ENCODE data around the gene LNPEP.

Gene LNPEP

DNA sequence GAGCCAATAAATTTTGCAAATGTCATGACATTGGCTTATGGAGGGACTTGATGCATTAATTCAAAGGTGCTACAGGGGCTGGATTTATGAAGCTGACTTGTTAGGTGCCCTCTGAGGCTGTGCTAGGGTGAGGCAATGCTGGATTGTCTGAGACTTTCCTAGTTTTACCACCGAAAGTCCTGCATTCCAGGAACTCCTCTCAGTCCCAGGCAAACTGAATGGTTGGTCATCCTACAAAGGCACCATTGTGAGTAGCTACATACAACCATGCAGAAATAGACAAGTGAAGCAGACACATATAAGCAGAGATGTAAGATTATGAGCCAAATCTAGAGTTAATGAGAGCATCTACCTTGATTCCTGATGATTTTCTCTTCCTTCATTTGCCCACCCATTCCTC lies 111.2 kb downstream of the LNPEP start:
- WGBS (ENCODE audit: extremely low coverage, insufficient coverage, insufficient read length): no CpG with 5 or more reads among the region's 1 CpG

DNA sequence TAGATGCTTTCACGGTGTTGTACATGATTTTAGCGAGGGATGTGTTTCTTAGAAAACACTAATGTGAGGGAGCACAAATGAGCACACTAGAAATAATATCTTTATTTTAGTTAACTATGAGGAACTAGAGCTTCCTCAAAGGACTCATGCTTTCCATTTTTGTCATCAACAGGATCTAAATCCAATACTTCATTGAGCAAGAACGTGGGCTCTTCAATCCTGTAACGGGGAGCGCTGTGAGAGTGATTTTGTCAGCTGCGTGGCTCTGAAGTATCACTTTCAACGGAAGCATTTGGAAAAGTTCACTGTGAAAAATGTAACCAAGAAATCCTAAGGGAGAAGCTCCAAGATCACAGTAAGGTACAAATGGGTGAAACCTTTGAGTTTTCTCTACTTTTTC lies 113.3 kb downstream of the LNPEP start:
- H2AFZ ChIP-seq (ENCODE audit: insufficient read depth, low read length, poor library complexity): no peak overlapping the region
- DNase-seq: no peak
- no peak overlapping the region for H3K14ac ChIP-seq (ENCODE audit: low read length)
- peaks cover 1% of the 10 kb centered on the region for H3K79me1 ChIP-seq (ENCODE audit: low read length)
- no peaks in the 10 kb centered on the region for H3K36me3 ChIP-seq (ENCODE audit: control insufficient read depth in 1 of 2, insufficient read depth in 2 of 2, low read length in 2 of 2)
- H2BK12ac ChIP-seq (ENCODE audit: low read length): no peak overlapping the region
- no peak overlapping the region for H3K4me3 ChIP-seq (ENCODE audit: low read depth, low read length)
- no peak overlapping the region for H3K9ac ChIP-seq (ENCODE audit: low read length)
- WGBS (ENCODE audit: extremely low coverage, insufficient coverage, insufficient read length): no CpG with 5 or more reads among the region's 7 CpGs
- no peak overlapping the region for H4K8ac ChIP-seq (ENCODE audit: low read depth, low read length)
- no peak overlapping the region for H3K18ac ChIP-seq (ENCODE audit: low read length)
- H3K9me3 ChIP-seq (ENCODE audit: insufficient read depth, low read depth, low read length): no peaks in the 10 kb centered on the region
- no peak overlapping the region for H2AK5ac ChIP-seq (ENCODE audit: low read length)
- H3K4me2 ChIP-seq (ENCODE audit: low read length): no peak overlapping the region
- H3K27me3 ChIP-seq (ENCODE audit: insufficient read depth, low read length): no peaks in the 10 kb centered on the region
- H2BK5ac ChIP-seq (ENCODE audit: low read depth, low read length, poor library complexity): no peak overlapping the region
- no peak overlapping the region for H3K27ac ChIP-seq (ENCODE audit: low read depth, low read length)
- peaks cover 2 to 8% of the 10 kb centered on the region in 2 experiments for H3K4me1 ChIP-seq (ENCODE audit: control insufficient read depth in 1 of 2, insufficient read depth in 2 of 2, low read length in 2 of 2)
- no peak overlapping the region for H3K23ac ChIP-seq (ENCODE audit: low read length)
- no peak overlapping the region for H3K4ac ChIP-seq (ENCODE audit: low read depth, low read length)
- H4K91ac ChIP-seq (ENCODE audit: low read depth, low read length): no peak overlapping the region
- H2BK120ac ChIP-seq (ENCODE audit: insufficient read depth, low read length, poor library complexity): no peak overlapping the region
- H3K79me2 ChIP-seq (ENCODE audit: control insufficient read depth, insufficient read depth, low read length, poor library complexity): no peaks in the 10 kb centered on the region
- H4K12ac ChIP-seq (ENCODE audit: low read depth, low read length): no peak overlapping the region

More for the DNA sequence above, 111.2 kb downstream of the LNPEP start:
- Histone ChIP-seq H2BK120ac (ENCODE audit: insufficient read depth, low read length, poor library complexity) (no peak overlapping the region), H2BK12ac (ENCODE audit: low read length) (no peak overlapping the region), H3K23ac (ENCODE audit: low read length) (no peak overlapping the region), H3K4ac (ENCODE audit: low read depth, low read length) (no peak overlapping the region), H3K4me1 (ENCODE audit: control insufficient read depth in 1 of 2, insufficient read depth in 2 of 2, low read length in 2 of 2) (peaks cover 11 to 15% of the 10 kb centered on the region in 2 experiments), H4K91ac (ENCODE audit: low read depth, low read length) (no peak overlapping the region), H3K27ac (ENCODE audit: low read depth, low read length) (no peak overlapping the region), H3K9me3 (ENCODE audit: insufficient read depth, low read depth, low read length) (no peaks in the 10 kb centered on the region), H4K8ac (ENCODE audit: low read depth, low read length) (no peak overlapping the region), H3K4me3 (ENCODE audit: low read depth, low read length) (no peak overlapping the region), H3K79me1 (ENCODE audit: low read length) (peaks cover 1% of the 10 kb centered on the region), H3K27me3 (ENCODE audit: insufficient read depth, low read length) (no peaks in the 10 kb centered on the region), H2AK5ac (ENCODE audit: low read length) (no peak overlapping the region), H3K18ac (ENCODE audit: low read length) (no peak overlapping the region), H3K36me3 (ENCODE audit: control insufficient read depth in 1 of 2, insufficient read depth in 2 of 2, low read length in 2 of 2) (no peaks in the 10 kb centered on the region), H2AFZ (ENCODE audit: insufficient read depth, low read length, poor library complexity) (no peak overlapping the region), H3K14ac (ENCODE audit: low read length) (no peak overlapping the region), H2BK5ac (ENCODE audit: low read depth, low read length, poor library complexity) (no peak overlapping the region), H3K9ac (ENCODE audit: low read length) (no peak overlapping the region), H4K12ac (ENCODE audit: low read depth, low read length) (no peak overlapping the region), H3K79me2 (ENCODE audit: control insufficient read depth, insufficient read depth, low read length, poor library complexity) (no peaks in the 10 kb centered on the region), H3K4me2 (ENCODE audit: low read length) (no peak overlapping the region)
- DNase-seq: no peak

DNA sequence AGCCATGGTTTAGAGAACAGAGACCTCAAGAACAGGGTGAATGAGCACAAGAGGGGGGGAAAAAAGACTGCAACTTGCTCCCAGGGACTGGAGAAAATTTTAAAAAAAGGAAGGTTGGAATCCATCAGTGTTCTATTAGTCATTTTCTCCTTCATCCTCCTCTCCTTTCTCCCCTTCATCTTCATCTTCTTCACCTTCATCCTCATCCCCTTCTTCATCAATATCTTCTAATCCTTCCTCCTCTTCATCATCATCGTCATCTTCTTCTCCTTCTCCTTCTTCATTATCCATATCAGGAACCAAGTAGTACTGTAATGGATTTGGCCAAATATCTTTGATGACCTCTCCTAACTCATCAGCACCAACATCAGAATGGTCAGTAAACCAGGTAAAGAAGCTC lies 120.4 kb downstream of the LNPEP start:
- WGBS (ENCODE audit: extremely low coverage, insufficient coverage, insufficient read length): 100% methylated on average over 1 of the region's 1 CpG
- no peak overlapping the region for H2BK120ac ChIP-seq (ENCODE audit: insufficient read depth, low read length, poor library complexity)
- H2AFZ ChIP-seq (ENCODE audit: insufficient read depth, low read length, poor library complexity): no peak overlapping the region
- H3K79me2 ChIP-seq (ENCODE audit: control insufficient read depth, insufficient read depth, low read length, poor library complexity): no peaks in the 10 kb centered on the region
- no peak overlapping the region for H2BK12ac ChIP-seq (ENCODE audit: low read length)
- H2AK5ac ChIP-seq (ENCODE audit: low read length): no peak overlapping the region
- H3K27ac ChIP-seq (ENCODE audit: low read depth, low read length): no peak overlapping the region
- no peaks in the 10 kb centered on the region for H3K36me3 ChIP-seq (ENCODE audit: control insufficient read depth in 1 of 2, insufficient read depth in 2 of 2, low read length in 2 of 2)
- H2BK5ac ChIP-seq (ENCODE audit: low read depth, low read length, poor library complexity): no peak overlapping the region
- no peak overlapping the region for H3K23ac ChIP-seq (ENCODE audit: low read length)
- no peaks in the 10 kb centered on the region for H3K79me1 ChIP-seq (ENCODE audit: low read length)
- H3K4me1 ChIP-seq (ENCODE audit: control insufficient read depth in 1 of 2, insufficient read depth in 2 of 2, low read length in 2 of 2): no peaks in the 10 kb centered on the region
- H3K18ac ChIP-seq (ENCODE audit: low read length): no peak overlapping the region
- H3K4ac ChIP-seq (ENCODE audit: low read depth, low read length): no peak overlapping the region
- H3K27me3 ChIP-seq (ENCODE audit: insufficient read depth, low read length): no peaks in the 10 kb centered on the region
- no peak overlapping the region for H3K4me3 ChIP-seq (ENCODE audit: low read depth, low read length)
- no peak overlapping the region for H4K12ac ChIP-seq (ENCODE audit: low read depth, low read length)
- no peak overlapping the region for H4K91ac ChIP-seq (ENCODE audit: low read depth, low read length)
- H3K4me2 ChIP-seq (ENCODE audit: low read length): no peak overlapping the region
- H4K8ac ChIP-seq (ENCODE audit: low read depth, low read length): no peak overlapping the region
- no peak overlapping the region for H3K14ac ChIP-seq (ENCODE audit: low read length)
- no peak overlapping the region for H3K9ac ChIP-seq (ENCODE audit: low read length)
- H3K9me3 ChIP-seq (ENCODE audit: insufficient read depth, low read depth, low read length): no peaks in the 10 kb centered on the region
- DNase-seq: no peak

GRCh38 chr5:97062046-97062445 lies 126.2 kb downstream of the LNPEP start:
- Histone ChIP-seq H3K23ac (ENCODE audit: low read length) (no peak overlapping the region), H2BK12ac (ENCODE audit: low read length) (peak overlapping the region; percentile 3)

More at GRCh38 chr5:97062046-97062445, 126.2 kb downstream of the LNPEP start:
- H3K4me1 ChIP-seq (ENCODE audit: control insufficient read depth in 1 of 2, insufficient read depth in 2 of 2, low read length in 2 of 2): peaks cover 3 to 5% of the 10 kb centered on the region in 2 experiments
- H3K9ac ChIP-seq (ENCODE audit: low read length): no peak overlapping the region
- no peak overlapping the region for H2AK5ac ChIP-seq (ENCODE audit: low read length)
- H3K4ac ChIP-seq (ENCODE audit: low read depth, low read length): no peak overlapping the region
- no peak overlapping the region for H2BK5ac ChIP-seq (ENCODE audit: low read depth, low read length, poor library complexity)
- WGBS (ENCODE audit: extremely low coverage, insufficient coverage, insufficient read length): no CpG with 5 or more reads among the region's 8 CpGs
- no peak overlapping the region for H4K12ac ChIP-seq (ENCODE audit: low read depth, low read length)
- no peaks in the 10 kb centered on the region for H3K36me3 ChIP-seq (ENCODE audit: control insufficient read depth in 1 of 2, insufficient read depth in 2 of 2, low read length in 2 of 2)
- H3K27me3 ChIP-seq (ENCODE audit: insufficient read depth, low read length): no peaks in the 10 kb centered on the region
- H3K18ac ChIP-seq (ENCODE audit: low read length): no peak overlapping the region
- H3K27ac ChIP-seq (ENCODE audit: low read depth, low read length): no peak overlapping the region
- peaks cover 2% of the 10 kb centered on the region for H3K79me2 ChIP-seq (ENCODE audit: control insufficient read depth, insufficient read depth, low read length, poor library complexity)
- no peak for DNase-seq
- H4K91ac ChIP-seq (ENCODE audit: low read depth, low read length): no peak overlapping the region
- H3K4me2 ChIP-seq (ENCODE audit: low read length): no peak overlapping the region
- H3K14ac ChIP-seq (ENCODE audit: low read length): no peak overlapping the region
- no peak overlapping the region for H4K8ac ChIP-seq (ENCODE audit: low read depth, low read length)
- no peak overlapping the region for H3K4me3 ChIP-seq (ENCODE audit: low read depth, low read length)
- H3K9me3 ChIP-seq (ENCODE audit: insufficient read depth, low read depth, low read length): no peaks in the 10 kb centered on the region
- H2AFZ ChIP-seq (ENCODE audit: insufficient read depth, low read length, poor library complexity): no peak overlapping the region
- no peaks in the 10 kb centered on the region for H3K79me1 ChIP-seq (ENCODE audit: low read length)
- no peak overlapping the region for H2BK120ac ChIP-seq (ENCODE audit: insufficient read depth, low read length, poor library complexity)
